Natural killer cell (primary cell): ENCODE data around the gene BACH2. TPM values are rescaled to one million over a fixed set of nuclear protein-coding genes. Genes with fewer than 3 reads are reported as not detected.

Experiments used
- ATAC-seq, 3 donors: fragments of 150-1000 bp in 2 of 3; fragments of 200-7000 bp in 1 of 3; cut with Tn5 transposase; 1 replicate in 1 of 3; 2 replicates in 2 of 3; pipeline ENCODE4 v1.10.0; 2021; ENCODE audit warnings: mild to moderate bottlenecking in 2 of 3, moderate library complexity in 2 of 3
- DNase-seq, 2 donors: peaks; one replicate each; pipeline versions ENCODE4 v3.0.0 to v3.0.0-alpha.2; 2013 to 2021; ENCODE audit warnings: mixed read lengths in 1 of 2
- H3K27ac ChIP-seq: one replicate; pipeline ENCODE4 v1.5.1; 2013; ENCODE audit warnings: mild to moderate bottlenecking, low read length
- H3K27me3 ChIP-seq: one replicate; pipeline ENCODE4 v1.6.1; 2013; ENCODE audit warnings: low read length; ENCODE audit not compliant: control insufficient read depth, insufficient read depth
- H3K36me3 ChIP-seq: one replicate; pipeline ENCODE4 v1.6.1; 2013; ENCODE audit warnings: low read length; ENCODE audit not compliant: control insufficient read depth, insufficient read depth
- H3K4me1 ChIP-seq: one replicate; pipeline ENCODE4 v1.6.1; 2013; ENCODE audit warnings: low read length; ENCODE audit not compliant: control insufficient read depth, insufficient read depth
- H3K4me3 ChIP-seq: one replicate; pipeline ENCODE4 v1.5.1; 2013; ENCODE audit warnings: low read length
- H3K9me3 ChIP-seq: one replicate; pipeline ENCODE4 v1.6.1; 2013; ENCODE audit warnings: low read length; ENCODE audit not compliant: control insufficient read depth, insufficient read depth
- H3K27ac Mint-ChIP-seq, 2 donors: one replicate each; pipeline ENCODE4 v1.8.0; 2022; ENCODE audit warnings: mild to moderate bottlenecking in 2 of 2, mixed read lengths in 2 of 2, moderate library complexity in 1 of 2
- H3K27me3 Mint-ChIP-seq, 2 donors: one replicate each; pipeline ENCODE4 v1.8.0; 2022; ENCODE audit warnings: low read depth in 2 of 2, mixed read lengths in 2 of 2
- H3K36me3 Mint-ChIP-seq: one replicate; pipeline ENCODE4 v1.8.0; 2022; ENCODE audit warnings: mixed read lengths
- H3K4me1 Mint-ChIP-seq, 2 donors: one replicate each; pipeline ENCODE4 v1.8.0; 2022; ENCODE audit warnings: mixed read lengths in 2 of 2
- H3K4me3 Mint-ChIP-seq: one replicate; pipeline ENCODE4 v1.8.0; 2022; ENCODE audit warnings: mild to moderate bottlenecking, moderate library complexity, mixed read lengths
- H3K9me3 Mint-ChIP-seq, 2 donors: one replicate each; pipeline ENCODE4 v1.8.0; 2022; ENCODE audit warnings: mixed read lengths in 2 of 2
- WGBS: methylation state at CpG from one replicate; pipeline ENCODE4 v1.1.7; 2013; ENCODE audit warnings: missing lambda C conversion rate; ENCODE audit not compliant: insufficient coverage; 5-methylcytosine and 5-hydroxymethylcytosine counted together
- intact Hi-C: fragments of 100-400 bp; cut with micrococcal nuclease; formaldehyde crosslinking; loops from one replicate; pipeline ENCODE4 v1.14.2; 2022
- total RNA-seq, 4 donors: library from RNA; stranded (reverse); fragments of 120-200 nt in 1 of 4; gene quantifications; one replicate each; pipeline versions ENCODE4 v1.2.3 to v1.2.4, GENCODE V29; 2013 to 2022
- TF ChIP-seq, protein P1 (sequence below): fragments of 200-600 bp; IDR thresholded peaks from one replicate; pipeline ENCODE4 v1.8.0; 2022; ENCODE audit warnings: antibody characterized with exemption

Gene BACH2
- total RNA-seq, 3 donors from 2014 or later (not counting 1 experiment from before 2014, with no cell fraction given): 32.1 to 37.8 (median 32.7) TPM

GRCh38 chr6:89956182-89956581 is 340.5 kb downstream of the BACH2 start:
- 91% methylated on average over 4 of the region's 4 CpGs for WGBS
- Mint-ChIP-seq H3K27me3 (no peaks in the 10 kb centered on the region), H3K4me1 (peaks cover 47 to 52% of the 10 kb centered on the region in 2 donors), H3K9me3 (no peaks in the 10 kb centered on the region), H3K36me3 (peaks cover 3% of the 10 kb centered on the region), H3K4me3 (no peak overlapping the region), H3K27ac (no peak overlapping the region)
- Histone ChIP-seq H3K36me3 (peaks cover 8% of the 10 kb centered on the region), H3K27ac (no peak overlapping the region), H3K4me1 (peaks cover 44% of the 10 kb centered on the region), H3K27me3 (no peaks in the 10 kb centered on the region), H3K9me3 (no peaks in the 10 kb centered on the region), H3K4me3 (no peak overlapping the region)
- DNase-seq (no peak), ATAC-seq (no peak)
- intact Hi-C loops: no loop called here
- TF ChIP-seq, protein P1, sequence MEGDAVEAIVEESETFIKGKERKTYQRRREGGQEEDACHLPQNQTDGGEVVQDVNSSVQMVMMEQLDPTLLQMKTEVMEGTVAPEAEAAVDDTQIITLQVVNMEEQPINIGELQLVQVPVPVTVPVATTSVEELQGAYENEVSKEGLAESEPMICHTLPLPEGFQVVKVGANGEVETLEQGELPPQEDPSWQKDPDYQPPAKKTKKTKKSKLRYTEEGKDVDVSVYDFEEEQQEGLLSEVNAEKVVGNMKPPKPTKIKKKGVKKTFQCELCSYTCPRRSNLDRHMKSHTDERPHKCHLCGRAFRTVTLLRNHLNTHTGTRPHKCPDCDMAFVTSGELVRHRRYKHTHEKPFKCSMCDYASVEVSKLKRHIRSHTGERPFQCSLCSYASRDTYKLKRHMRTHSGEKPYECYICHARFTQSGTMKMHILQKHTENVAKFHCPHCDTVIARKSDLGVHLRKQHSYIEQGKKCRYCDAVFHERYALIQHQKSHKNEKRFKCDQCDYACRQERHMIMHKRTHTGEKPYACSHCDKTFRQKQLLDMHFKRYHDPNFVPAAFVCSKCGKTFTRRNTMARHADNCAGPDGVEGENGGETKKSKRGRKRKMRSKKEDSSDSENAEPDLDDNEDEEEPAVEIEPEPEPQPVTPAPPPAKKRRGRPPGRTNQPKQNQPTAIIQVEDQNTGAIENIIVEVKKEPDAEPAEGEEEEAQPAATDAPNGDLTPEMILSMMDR: no peak

GRCh38 chr6:89955364-89955763 is 341.3 kb downstream of the BACH2 start:
- peaks cover 49% of the 10 kb centered on the region for H3K4me1 ChIP-seq
- no peak for ATAC-seq
- peaks cover 5% of the 10 kb centered on the region for H3K36me3 Mint-ChIP-seq
- H3K4me3 Mint-ChIP-seq: peak overlapping the region; percentile 7
- H3K4me3 ChIP-seq: no peak overlapping the region
- DNase-seq: no peak
- no peaks in the 10 kb centered on the region for H3K27me3 ChIP-seq
- H3K27ac ChIP-seq: no peak overlapping the region
- 79% methylated on average over 5 of the region's 5 CpGs for WGBS
- H3K4me1 Mint-ChIP-seq: peaks cover 49 to 53% of the 10 kb centered on the region in 2 donors
- peak overlapping the region; percentile 10 to 87 for H3K27ac Mint-ChIP-seq
- H3K27me3 Mint-ChIP-seq: no peaks in the 10 kb centered on the region
- intact Hi-C loops: no loop called here
- H3K9me3 Mint-ChIP-seq: no peaks in the 10 kb centered on the region
- no peaks in the 10 kb centered on the region for H3K9me3 ChIP-seq
- H3K36me3 ChIP-seq: peaks cover 10% of the 10 kb centered on the region
- TF ChIP-seq, protein P1: no peak

GRCh38 chr6:89954721-89955148 is 341.9 kb downstream of the BACH2 start:
- no peaks in the 10 kb centered on the region for H3K27me3 Mint-ChIP-seq
- Histone ChIP-seq H3K27me3 (no peaks in the 10 kb centered on the region), H3K27ac (no peak overlapping the region), H3K4me3 (no peak overlapping the region), H3K9me3 (no peaks in the 10 kb centered on the region), H3K36me3 (peaks cover 16% of the 10 kb centered on the region), H3K4me1 (peaks cover 49% of the 10 kb centered on the region)
- peak overlapping the region; percentile 4 for H3K4me3 Mint-ChIP-seq
- no peaks in the 10 kb centered on the region for H3K9me3 Mint-ChIP-seq
- H3K36me3 Mint-ChIP-seq: peaks cover 5% of the 10 kb centered on the region
- ATAC-seq: no peak
- peak in 1 of 2 donors; percentile 39 for DNase-seq
- intact Hi-C loops: loop anchor here (5.0 kb wide), 3 partner anchors 233 to 443 kb away; partner anchors contain the start of gene BACH2
- peak overlapping the region; percentile 10 to 87 for H3K27ac Mint-ChIP-seq
- H3K4me1 Mint-ChIP-seq: peaks cover 49 to 53% of the 10 kb centered on the region in 2 donors
- WGBS: 10% methylated on average over 1 of the region's 1 CpG
- TF ChIP-seq, protein P1: no peak

DNA sequence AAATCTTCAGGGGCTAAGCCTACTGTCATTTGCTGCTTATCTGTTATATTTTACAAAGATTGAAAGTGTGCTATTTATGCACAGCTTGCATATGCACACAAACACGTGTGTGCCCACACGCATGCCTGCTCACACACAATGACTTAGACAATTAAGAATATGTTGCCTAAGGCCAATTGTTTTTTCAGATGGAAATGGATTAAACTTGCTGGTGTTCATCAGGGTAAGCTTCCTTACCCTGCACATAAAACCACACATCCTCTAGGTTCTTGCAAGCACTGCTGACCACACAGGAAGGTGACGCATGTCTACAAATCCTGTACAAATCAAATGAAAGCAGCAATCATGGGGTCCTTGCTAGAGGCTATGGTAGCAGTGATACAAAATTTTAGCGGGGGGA is 344.0 kb downstream of the BACH2 start:
- H3K4me3 ChIP-seq: no peak overlapping the region
- peaks cover 49% of the 10 kb centered on the region for H3K4me1 ChIP-seq

More for the DNA sequence above, 344.0 kb downstream of the BACH2 start:
- peak; percentile 32 to 87 for DNase-seq
- Mint-ChIP-seq H3K27me3 (no peaks in the 10 kb centered on the region), H3K4me3 (peak overlapping the region; percentile 81), H3K36me3 (peaks cover 5% of the 10 kb centered on the region), H3K27ac (peak overlapping the region; percentile 81 to 87), H3K9me3 (no peaks in the 10 kb centered on the region), H3K4me1 (peaks cover 49 to 53% of the 10 kb centered on the region in 2 donors)
- H3K36me3 ChIP-seq: peaks cover 26% of the 10 kb centered on the region
- TF ChIP-seq, protein P1: no peak
- intact Hi-C loops: loop anchor here (1.0 to 5.0 kb wide), 5 partner anchors 129 to 445 kb away; partner anchors contain the start of gene BACH2
- peak; percentile 86 to 91 (median 87) for ATAC-seq
- H3K9me3 ChIP-seq: no peaks in the 10 kb centered on the region
- H3K27me3 ChIP-seq: no peaks in the 10 kb centered on the region
- H3K27ac ChIP-seq: peak overlapping the region; percentile 57
- 7% methylated on average over 4 of the region's 4 CpGs for WGBS
